H1 (cell line): ENCODE data around the gene KISS1R. TPM values are rescaled to one million over a fixed set of nuclear protein-coding genes. Genes with fewer than 3 reads are reported as not detected.

Experiments used
- CTCF ChIA-PET: fragments of 300-600 bp; sonication (Branson Sonifier 250); formaldehyde crosslinking; loops from one replicate; lab custom pipeline; 2021; ENCODE audit not compliant: partially characterized antibody; lab: Charles Lee
- POLR2A ChIA-PET: fragments of 300-600 bp; sonication (Branson Sonifier 250); formaldehyde crosslinking; loops from one replicate; lab custom pipeline; 2021; ENCODE audit warnings: inconsistent platforms; ENCODE audit not compliant: partially characterized antibody; lab: Charles Lee
- DNase-seq, 2 experiments: peaks; one replicate each; pipeline versions ENCODE4 v3.0.0 to v3.0.0-alpha.2; 2010 to 2022; ENCODE audit warnings: low spot score in 2 of 2, low read depth in 1 of 2, mixed read lengths in 1 of 2
- FAIRE-seq: peaks from 2 replicates; lab custom pipeline; 2011; peaks lifted over from hg19 to GRCh38; lab: Jason Lieb, UNC
- H2AFZ ChIP-seq: 2 replicates; pipeline ENCODE4 v1.8.1; 2012; ENCODE audit warnings: low read length, inconsistent platforms
- H2AK5ac ChIP-seq: 2 replicates; pipeline ENCODE4 v1.6.1; 2013; ENCODE audit warnings: low read depth, low read length
- H2BK120ac ChIP-seq: replicated peaks from 2 replicates; pipeline ENCODE3; 2013; ENCODE audit warnings: low read depth, low read length, inconsistent platforms
- H2BK12ac ChIP-seq: 2 replicates; pipeline ENCODE4 v1.6.1; 2013; ENCODE audit warnings: low read depth, low read length
- H2BK15ac ChIP-seq: 2 replicates; pipeline ENCODE4 v1.6.1; 2013; ENCODE audit warnings: low read length
- H2BK20ac ChIP-seq: 2 replicates; pipeline ENCODE4 v1.6.1; 2013; ENCODE audit warnings: low read length
- H2BK5ac ChIP-seq: 2 replicates; pipeline ENCODE4 v1.6.1; 2013; ENCODE audit warnings: low read depth, low read length
- H3K14ac ChIP-seq: 2 replicates; pipeline ENCODE4 v1.6.1; 2013; ENCODE audit warnings: inconsistent platforms; ENCODE audit not compliant: insufficient read length
- H3K18ac ChIP-seq: 2 replicates; pipeline ENCODE4 v1.6.1; 2013; ENCODE audit warnings: low read length; ENCODE audit errors: extremely low read depth
- H3K23ac ChIP-seq: 2 replicates; pipeline ENCODE4 v1.6.1; 2013; ENCODE audit warnings: inconsistent platforms; ENCODE audit not compliant: insufficient read length
- H3K23me2 ChIP-seq: 2 replicates; pipeline ENCODE4 v1.6.1; 2013; ENCODE audit warnings: low read depth, low read length
- H3K27ac ChIP-seq: 2 replicates; pipeline ENCODE4 v1.6.1; 2011; ENCODE audit warnings: low read depth, low read length, inconsistent platforms
- H3K27me3 ChIP-seq, 4 experiments: replicated peaks in 1 of 4; 1 replicate in 1 of 4; 2 replicates in 3 of 4; pipeline versions ENCODE4 v1.6.1 to v1.8.1; 2011 to 2013; ENCODE audit warnings: low read length in 3 of 4, mild to moderate bottlenecking in 3 of 4, inconsistent platforms in 2 of 4, mixed read lengths in 2 of 4, moderate library complexity in 1 of 4; ENCODE audit not compliant: control insufficient read depth in 3 of 4, insufficient read depth in 3 of 4; ENCODE audit errors: extremely low read depth in 1 of 4
- H3K36me3 ChIP-seq, 4 experiments: 2 replicates each; pipeline versions ENCODE4 v1.6.1 to v1.8.1; 2011 to 2013; ENCODE audit warnings: mild to moderate bottlenecking in 4 of 4, low read length in 3 of 4, moderate library complexity in 2 of 4, control low read depth in 1 of 4, inconsistent platforms in 1 of 4; ENCODE audit not compliant: insufficient read depth in 4 of 4, control insufficient read depth in 2 of 4
- H3K4ac ChIP-seq: replicated peaks from 2 replicates; pipeline ENCODE3; 2013; ENCODE audit warnings: low read length, low read depth, mixed read lengths, inconsistent platforms; ENCODE audit not compliant: insufficient read length
- H3K4me1 ChIP-seq, 4 experiments: replicated peaks in 1 of 4; 1 replicate in 1 of 4; 2 replicates in 3 of 4; pipeline versions ENCODE4 v1.6.1 to v1.8.1; 2011 to 2013; ENCODE audit warnings: low read length in 3 of 4, inconsistent platforms in 2 of 4, mixed read lengths in 1 of 4; ENCODE audit not compliant: insufficient read depth in 4 of 4, control insufficient read depth in 3 of 4
- H3K4me2 ChIP-seq, 2 experiments: 2 replicates each; pipeline versions ENCODE4 v1.6.1 to v1.8.1; 2011 to 2013; ENCODE audit warnings: low read depth in 2 of 2, low read length in 2 of 2, control low read depth in 1 of 2, inconsistent platforms in 1 of 2, mild to moderate bottlenecking in 1 of 2; ENCODE audit not compliant: insufficient read depth in 1 of 2
- H3K4me3 ChIP-seq, 4 experiments: fragments of 200-600, 300-600 bp in 1 of 4; sonication (generic), shearing (Covaris generic), sonication (Bioruptor Twin) in 1 of 4; 2 replicates each; pipeline versions ENCODE4 v1.5.1 to v1.8.1; 2011 to 2016; ENCODE audit warnings: low read length in 4 of 4, low read depth in 3 of 4, control low read depth in 2 of 4, inconsistent platforms in 2 of 4, mild to moderate bottlenecking in 2 of 4, mixed read lengths in 1 of 4, moderate library complexity in 1 of 4; ENCODE audit not compliant: insufficient read depth in 2 of 4; ENCODE audit errors: extremely low read depth in 1 of 4
- H3K56ac ChIP-seq: replicated peaks from 2 replicates; pipeline ENCODE3; 2013; ENCODE audit warnings: low read depth, mild to moderate bottlenecking, mixed read lengths, low read length, inconsistent platforms; ENCODE audit not compliant: insufficient read length
- H3K79me1 ChIP-seq: 2 replicates; pipeline ENCODE4 v1.6.1; 2013; ENCODE audit warnings: low read depth, low read length, control low read depth
- H3K79me2 ChIP-seq, 2 experiments: 2 replicates each; pipeline versions ENCODE4 v1.6.1 to v1.8.1; 2012 to 2013; ENCODE audit warnings: low read length in 2 of 2, mild to moderate bottlenecking in 2 of 2, inconsistent platforms in 1 of 2; ENCODE audit not compliant: insufficient read depth in 2 of 2, control insufficient read depth in 1 of 2
- H3K9ac ChIP-seq, 4 experiments: replicated peaks in 1 of 4; 1 replicate in 1 of 4; 2 replicates in 3 of 4; pipeline versions ENCODE4 v1.6.1 to v1.8.1; 2011 to 2013; ENCODE audit warnings: low read depth in 3 of 4, low read length in 3 of 4, control low read depth in 2 of 4, mild to moderate bottlenecking in 2 of 4, moderate library complexity in 2 of 4, inconsistent platforms in 1 of 4; ENCODE audit errors: extremely low read depth in 1 of 4
- H3K9me3 ChIP-seq, 2 experiments: 2 replicates each; pipeline versions ENCODE4 v1.6.1 to v1.8.1; 2012 to 2013; ENCODE audit warnings: mild to moderate bottlenecking in 2 of 2, moderate library complexity in 2 of 2, control low read depth in 1 of 2, inconsistent platforms in 1 of 2, low read depth in 1 of 2, low read length in 1 of 2, mixed read lengths in 1 of 2; ENCODE audit not compliant: insufficient read depth in 2 of 2
- H4K20me1 ChIP-seq, 2 experiments: replicated peaks in 1 of 2; 2 replicates each; pipeline versions ENCODE3 to v1.8.1; 2011 to 2013; ENCODE audit warnings: inconsistent platforms in 2 of 2, low read length in 2 of 2, mild to moderate bottlenecking in 1 of 2; ENCODE audit not compliant: insufficient read depth in 2 of 2, control insufficient read depth in 1 of 2
- H4K5ac ChIP-seq: 2 replicates; pipeline ENCODE4 v1.6.1; 2013; ENCODE audit warnings: low read length, low read depth, mixed read lengths, inconsistent platforms; ENCODE audit not compliant: insufficient read length
- H4K8ac ChIP-seq: 2 replicates; pipeline ENCODE4 v1.8.0; 2013; ENCODE audit warnings: mild to moderate bottlenecking, moderate library complexity, low read length, inconsistent platforms; ENCODE audit not compliant: insufficient read depth; ENCODE audit errors: extremely low read depth
- H4K91ac ChIP-seq: replicated peaks from 2 replicates; pipeline ENCODE3; 2013; ENCODE audit warnings: low read length, mixed read lengths, inconsistent platforms; ENCODE audit not compliant: insufficient read length
- SRF ChIP-seq: IDR thresholded peaks from 2 replicates; pipeline ENCODE4 v1.6.1; 2011; ENCODE audit warnings: mild to moderate bottlenecking, low read depth, low read length, moderate library complexity
- WGBS, 2 experiments: shearing (Covaris generic) in 1 of 2; methylation state at CpG; one replicate each; pipeline versions ENCODE4 v1.1.6 to v1.1.7; 2013 to 2015; ENCODE audit warnings: low lambda C conversion rate in 2 of 2, mixed read lengths in 2 of 2, inconsistent platforms in 1 of 2, low coverage in 1 of 2, missing lambda C conversion rate in 1 of 2; ENCODE audit not compliant: insufficient replicate concordance in 2 of 2, insufficient coverage in 1 of 2, insufficient read length in 1 of 2; ENCODE audit errors: extremely low coverage in 1 of 2, missing lambda C conversion rate in 1 of 2; 5-methylcytosine and 5-hydroxymethylcytosine counted together
- polyA plus RNA-seq, 7 experiments: library from polyadenylated mRNA; depleted of rRNA in 3 of 7; stranded (reverse) in 5 of 7; unstranded in 2 of 7; fragments of >200 nt in 5 of 7; fragments of 200-250 nt in 2 of 7; gene quantifications; 1 replicate in 5 of 7; 2 replicates in 1 of 7; 4 replicates in 1 of 7; pipeline versions ENCODE4 v1.2.1 to v1.2.3, GENCODE V29; 2011 to 2013; ENCODE audit warnings: missing spikeins in 2 of 7, mixed read lengths in 2 of 7
- total RNA-seq: library from RNA; stranded (reverse); fragmentation: NEBNext Ultra II Directional; extraction: Animal tissue kit (Norgen Biotek cat#: 25700); gene quantifications from 2 replicates; pipeline ENCODE4 v1.2.1, GENCODE V29; 2021

Gene KISS1R
- total and polyA plus RNA-seq, 2 of the 8 experiments (the other 6 are each of a cell fraction or from before 2014, with no cell fraction given): 2.3 to 2.7 TPM

- no peak overlapping the region for H4K8ac ChIP-seq
- H2BK5ac ChIP-seq: no peak overlapping the region
- no peak overlapping the region for H3K56ac ChIP-seq
- no peak overlapping the region for H4K5ac ChIP-seq
- H4K91ac ChIP-seq: no peak overlapping the region
- no peak overlapping the region for H2BK120ac ChIP-seq
- H3K4me1 ChIP-seq: peaks cover 0 to 2% (median 0%) of the 10 kb centered on the region in 4 experiments; a peak in 2 of 7 replicates
- H2BK20ac ChIP-seq: no peak overlapping the region
- H3K23ac ChIP-seq: no peak overlapping the region
- no peak overlapping the region for H3K18ac ChIP-seq
- peaks cover 3% of the 10 kb centered on the region; the same call in 1 of the 2 replicates for H3K23me2 ChIP-seq
- TF ChIP-seq SRF: no peak
- TF ChIP-seq, all 59 proteins: peak for 0
- Histone ChIP-seq H3K14ac (no peak overlapping the region), H2BK12ac (no peak overlapping the region), H3K79me1 (peaks cover 7% of the 10 kb centered on the region), H4K20me1 (peaks cover 5 to 13% of the 10 kb centered on the region in 2 experiments), H3K27ac (no peak overlapping the region), H3K36me3 (peaks cover 0 to 21% (median 10%) of the 10 kb centered on the region in 4 experiments; a peak in 4 of 8 replicates), H3K4me3 (no peak overlapping the region), H3K9me3 (no peaks in the 10 kb centered on the region), H3K9ac (no peak overlapping the region), H3K27me3 (no peaks in the 10 kb centered on the region), H3K4me2 (no peak overlapping the region), H2BK15ac (no peak overlapping the region), H2AK5ac (no peak overlapping the region), H3K4ac (no peak overlapping the region), H3K79me2 (no peaks in the 10 kb centered on the region; a peak in 1 of 4 replicates), H2AFZ (no peak overlapping the region)
- CTCF ChIA-PET: interaction anchor here (1.1 to 1.2 kb wide), 3 partner anchors 9 to 15 kb away, joined by 3 to 5 read pairs (median 4); no protein-coding TSS in a partner anchor
- POLR2A ChIA-PET: interaction anchor here (0.9 to 8.8 kb wide), 2 partner anchors 11 to 17 kb away, joined by 3 to 82 read pairs; no protein-coding TSS in a partner anchor
- DNase-seq (no peak), FAIRE-seq (no peak)
- WGBS, 2 experiments: 91% methylated on average over 30 of the region's 30 CpGs; no CpG with 5 or more reads in 1 of the 2 experiments
Observed at GRCh38 chr19:888581-889385, 28.4 kb upstream of the KISS1R start.
